IPS-NIHi7 (cell line): ENCODE data around the gene ZNG1B.
"Not testable (repeated sequence)": the region's sequence is repeated elsewhere in the genome, so short reads cannot be mapped to it uniquely, and the experiment has no call there.

Experiments used
- DNase-seq: peaks from one replicate; pipeline ENCODE4 v3.0.0; 2012; ENCODE audit warnings: mixed read lengths; ENCODE audit errors: extremely low spot score

Gene ZNG1B

GRCh38 chr2:113437508-113438465, at the start of gene ZNG1B:
Gene ZNG1B (plus strand): TSS chr2:113437691. CDS start chr2:113437869, 178 bp downstream.
- not testable (repeated sequence) for DNase-seq

DNA sequence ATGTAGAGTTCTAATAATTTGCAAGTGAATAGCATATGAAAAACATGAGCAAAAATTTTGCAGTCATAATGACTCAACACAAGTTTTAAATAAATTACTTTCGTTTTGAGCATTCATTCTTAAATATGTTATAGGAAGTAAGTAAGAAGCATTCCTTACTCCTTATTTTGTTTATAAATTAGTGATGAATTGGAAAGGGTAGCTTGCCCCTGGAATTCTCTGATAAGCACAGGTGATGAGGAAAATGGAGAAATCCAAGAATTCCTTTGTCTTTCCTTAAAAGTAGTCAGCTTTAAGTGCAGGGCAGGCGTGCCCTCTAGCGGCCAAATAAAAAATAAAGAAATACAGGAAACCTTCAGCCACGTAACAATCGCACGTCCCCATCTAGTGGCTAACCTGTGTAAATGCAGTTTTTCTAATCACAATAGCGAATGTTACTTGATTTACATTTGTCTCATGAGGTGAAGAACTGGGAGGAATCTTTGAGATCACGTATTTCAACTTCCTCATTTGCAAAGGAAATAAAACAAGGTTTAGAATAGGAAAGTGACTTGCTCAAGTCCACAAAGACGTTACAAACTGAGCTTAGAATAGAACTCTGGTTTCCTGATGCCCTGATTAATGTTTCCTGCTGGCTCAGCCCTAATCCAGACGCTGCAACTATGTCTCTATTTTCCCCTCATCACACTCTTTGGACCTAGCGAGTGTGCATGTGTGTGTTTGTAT, 47.2 kb upstream of the ZNG1B start:
- peak; percentile 57 for DNase-seq

DNA sequence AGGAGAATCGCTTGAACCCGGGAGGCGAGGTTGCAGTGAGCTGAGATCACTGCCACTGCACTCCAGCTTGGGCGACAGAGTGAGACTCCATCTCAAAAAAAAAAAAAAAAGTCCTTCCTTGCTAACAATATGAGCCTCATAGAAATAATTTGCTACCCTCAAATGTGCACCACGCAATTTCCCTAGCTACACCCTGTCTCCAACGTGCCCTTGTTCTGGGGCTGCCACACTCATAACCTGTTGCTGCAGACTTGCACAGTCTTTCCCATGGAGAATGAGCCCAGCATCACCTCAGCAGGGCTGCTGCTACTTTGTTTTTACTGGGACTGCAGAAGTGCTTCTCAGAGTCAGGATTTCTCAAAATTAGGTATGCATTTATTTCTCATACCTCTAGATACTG, 46.4 kb upstream of the ZNG1B start:
- DNase-seq: no peak

- peak; percentile 22 for DNase-seq
Measured at GRCh38 chr2:113406114-113406513, 31.4 kb upstream of the ZNG1B start.

DNA sequence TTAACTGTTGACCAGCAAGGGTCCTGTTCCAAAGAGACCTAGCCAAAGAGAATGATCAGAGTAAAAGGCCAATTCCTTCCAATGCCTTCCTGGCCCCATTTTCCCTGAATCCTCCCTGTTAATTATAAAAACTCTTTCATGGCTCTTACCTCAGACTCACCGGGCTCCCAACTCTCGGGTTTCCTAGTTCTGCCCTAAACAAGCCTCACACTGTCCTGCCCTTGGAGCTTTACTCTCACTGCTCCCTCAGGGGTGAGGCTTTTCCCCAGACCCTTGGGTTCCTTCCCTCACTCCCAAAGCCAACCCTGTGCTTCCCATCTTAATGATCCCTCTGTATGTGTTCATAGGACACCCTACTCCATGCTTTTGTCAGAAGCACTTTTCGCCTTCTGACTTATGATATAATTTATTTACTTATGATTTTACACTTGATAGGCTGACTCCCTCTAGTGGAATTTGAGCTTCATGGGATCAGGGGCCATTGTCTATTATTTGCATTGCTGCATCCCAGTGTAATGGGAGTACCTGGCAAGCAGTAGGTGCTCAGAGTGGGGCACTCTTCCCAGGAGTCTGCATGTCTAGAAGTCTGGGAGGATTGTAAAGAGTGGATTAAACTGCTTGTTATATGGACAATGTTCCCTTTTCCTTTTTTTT, 29.9 kb upstream of the ZNG1B start:
- peak; percentile 26 for DNase-seq

DNA sequence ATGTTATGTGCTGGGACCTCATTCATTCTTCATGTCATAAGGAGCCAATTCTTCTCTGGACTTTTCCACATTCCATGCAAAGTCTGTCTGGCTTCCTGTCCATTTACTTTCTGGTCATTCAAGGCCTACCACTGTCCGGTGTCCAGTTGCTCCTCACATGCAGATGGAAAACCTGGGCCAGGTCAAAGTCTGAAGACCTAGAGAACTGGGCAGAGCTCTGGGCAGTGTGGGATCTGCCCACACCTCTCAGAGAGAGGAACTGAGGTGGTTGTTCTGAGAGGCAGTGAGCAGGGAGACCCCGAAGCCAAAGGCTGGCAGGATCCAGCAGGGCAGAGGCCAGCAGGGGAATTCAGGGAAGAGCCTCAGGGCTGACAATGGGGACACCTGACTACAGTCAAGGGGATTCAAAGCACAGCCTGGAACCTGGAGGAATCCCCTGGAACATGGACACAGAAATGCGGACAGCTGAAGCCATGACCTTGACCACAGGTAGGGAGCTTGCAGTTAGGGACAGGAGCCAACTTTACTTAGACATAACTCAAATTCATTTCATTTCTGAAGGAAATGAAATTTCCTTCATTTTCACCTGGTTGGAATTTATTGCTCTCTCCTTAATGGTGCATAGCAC, 25.7 kb upstream of the ZNG1B start:
- DNase-seq: not testable (repeated sequence)

DNA sequence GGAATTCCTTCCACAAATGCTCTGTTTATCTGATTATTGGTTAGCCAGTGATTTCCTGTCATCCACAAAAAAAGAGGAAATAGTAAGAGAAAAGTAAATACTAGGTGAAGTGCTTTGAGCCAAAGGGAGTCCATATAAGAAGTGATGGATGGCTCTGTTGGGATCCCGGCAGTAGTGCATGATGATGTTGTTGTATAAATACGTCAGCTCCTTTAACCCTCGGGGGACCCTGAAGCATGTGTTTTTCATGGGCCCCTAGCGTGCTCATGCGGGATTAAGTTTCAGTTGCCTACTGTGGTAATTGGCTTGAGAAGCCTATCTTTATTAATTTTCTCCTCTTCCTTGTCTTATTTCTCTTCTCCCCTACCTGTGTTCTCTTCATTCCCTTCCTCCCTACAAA, 24.7 kb upstream of the ZNG1B start:
- not testable (repeated sequence) for DNase-seq

- DNase-seq: not testable (repeated sequence)
Measured at GRCh38 chr2:113431773-113432172, 5.7 kb upstream of the ZNG1B start.

- DNase-seq: not testable (repeated sequence)
Measured at GRCh38 chr2:113433468-113433867, 4.0 kb upstream of the ZNG1B start.

DNA sequence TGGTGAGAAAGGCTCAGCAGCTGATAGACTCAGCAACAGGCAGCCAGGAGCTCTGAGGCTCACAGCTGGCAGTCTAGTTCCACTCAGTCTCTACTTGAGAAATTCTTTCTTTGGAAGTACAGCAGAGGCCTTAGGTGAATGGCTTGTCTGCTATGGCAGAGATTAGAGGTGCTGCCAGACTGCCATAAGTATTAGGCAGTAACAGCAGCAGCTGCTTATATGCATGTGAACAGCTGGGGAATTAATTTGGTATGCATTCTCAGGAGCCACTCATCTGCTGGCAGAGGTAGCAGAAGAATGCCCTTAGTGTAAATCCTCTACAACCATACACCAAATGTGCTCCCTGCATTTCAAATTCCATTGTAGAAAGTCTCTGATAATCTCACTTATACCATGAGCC, 28.3 kb downstream of the ZNG1B start:
- not testable (repeated sequence) for DNase-seq

- DNase-seq: not testable (repeated sequence)
Measured at GRCh38 chr2:113476688-113477368, 39.3 kb downstream of the ZNG1B start.

GRCh38 chr2:113496527-113496926, 59.0 kb downstream of the ZNG1B start:
- DNase-seq: not testable (repeated sequence)

GRCh38 chr2:113498365-113498764, 60.9 kb downstream of the ZNG1B start, which contains the start of gene FOXD4L1:
Gene FOXD4L1 (plus strand): TSS chr2:113498665. CDS start chr2:113499257, 592 bp downstream.
- not testable (repeated sequence) for DNase-seq

DNA sequence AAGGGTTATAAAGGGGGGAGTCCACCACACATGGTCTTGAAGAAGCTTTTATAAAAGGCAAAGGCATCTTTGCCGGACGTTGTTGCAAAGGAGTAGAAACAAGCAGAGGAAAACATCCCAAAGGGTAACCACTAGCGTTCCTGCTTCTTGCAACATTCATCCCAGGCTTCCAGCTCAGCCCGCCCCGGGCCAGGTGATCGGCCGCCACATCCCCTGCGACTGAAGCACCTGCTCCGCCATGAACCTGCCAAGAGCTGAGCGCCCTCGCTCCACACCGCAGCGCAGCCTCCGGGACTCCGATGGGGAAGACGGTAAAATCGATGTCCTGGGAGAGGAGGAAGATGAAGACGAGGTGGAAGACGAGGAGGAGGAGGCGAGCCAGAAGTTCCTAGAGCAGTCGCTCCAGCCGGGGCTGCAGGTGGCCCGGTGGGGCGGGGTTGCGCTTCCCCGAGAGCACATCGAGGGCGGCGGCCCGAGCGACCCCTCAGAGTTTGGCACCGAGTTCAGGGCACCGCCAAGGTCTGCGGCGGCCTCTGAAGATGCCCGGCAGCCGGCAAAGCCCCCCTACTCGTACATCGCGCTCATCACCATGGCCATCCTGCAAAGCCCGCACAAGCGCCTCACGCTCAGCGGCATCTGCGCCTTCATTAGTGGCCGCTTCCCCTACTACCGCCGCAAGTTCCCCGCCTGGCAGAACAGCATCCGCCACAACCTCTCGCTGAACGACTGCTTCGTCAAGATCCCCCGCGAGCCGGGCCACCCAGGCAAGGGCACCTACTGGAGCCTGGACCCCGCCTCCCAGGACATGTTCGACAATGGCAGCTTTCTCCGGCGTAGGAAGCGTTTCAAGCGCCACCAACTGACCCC, 61.8 kb downstream of the ZNG1B start:
- not testable (repeated sequence) for DNase-seq

DNA sequence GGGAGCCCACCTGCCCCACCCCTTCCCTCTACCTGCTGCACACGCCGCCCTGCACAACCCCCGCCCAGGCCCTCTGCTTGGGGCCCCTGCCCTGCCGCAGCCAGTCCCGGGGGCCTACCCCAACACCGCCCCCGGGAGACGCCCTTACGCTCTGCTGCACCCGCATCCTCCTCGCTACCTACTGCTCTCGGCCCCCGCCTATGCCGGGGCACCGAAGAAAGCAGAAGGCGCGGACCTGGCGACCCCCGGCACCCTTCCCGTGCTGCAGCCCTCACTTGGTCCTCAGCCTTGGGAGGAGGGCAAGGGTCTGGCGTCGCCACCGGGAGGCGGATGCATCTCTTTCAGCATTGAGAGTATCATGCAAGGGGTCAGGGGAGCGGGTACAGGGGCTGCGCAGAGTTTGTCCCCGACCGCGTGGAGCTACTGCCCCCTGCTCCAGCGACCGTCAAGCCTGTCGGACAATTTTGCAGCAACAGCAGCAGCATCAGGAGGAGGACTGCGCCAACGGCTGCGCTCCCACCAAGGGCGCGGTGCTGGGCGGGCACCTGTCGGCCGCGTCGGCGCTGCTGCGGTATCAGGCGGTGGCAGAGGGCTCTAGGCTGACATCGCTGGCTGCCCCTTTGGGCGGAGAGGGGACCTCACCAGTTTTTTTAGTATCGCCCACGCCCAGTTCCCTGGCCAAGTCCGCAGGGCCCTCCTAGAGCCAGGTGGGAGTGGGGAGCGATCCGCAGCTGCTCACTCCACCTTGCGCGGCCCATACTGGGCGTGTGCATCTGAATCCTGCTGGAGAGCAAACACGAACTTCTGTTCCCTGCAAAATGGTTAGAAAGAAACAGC, 62.6 kb downstream of the ZNG1B start:
- not testable (repeated sequence) for DNase-seq

GRCh38 chr2:113500723-113501038, 63.2 kb downstream of the ZNG1B start:
- not testable (repeated sequence) for DNase-seq

DNA sequence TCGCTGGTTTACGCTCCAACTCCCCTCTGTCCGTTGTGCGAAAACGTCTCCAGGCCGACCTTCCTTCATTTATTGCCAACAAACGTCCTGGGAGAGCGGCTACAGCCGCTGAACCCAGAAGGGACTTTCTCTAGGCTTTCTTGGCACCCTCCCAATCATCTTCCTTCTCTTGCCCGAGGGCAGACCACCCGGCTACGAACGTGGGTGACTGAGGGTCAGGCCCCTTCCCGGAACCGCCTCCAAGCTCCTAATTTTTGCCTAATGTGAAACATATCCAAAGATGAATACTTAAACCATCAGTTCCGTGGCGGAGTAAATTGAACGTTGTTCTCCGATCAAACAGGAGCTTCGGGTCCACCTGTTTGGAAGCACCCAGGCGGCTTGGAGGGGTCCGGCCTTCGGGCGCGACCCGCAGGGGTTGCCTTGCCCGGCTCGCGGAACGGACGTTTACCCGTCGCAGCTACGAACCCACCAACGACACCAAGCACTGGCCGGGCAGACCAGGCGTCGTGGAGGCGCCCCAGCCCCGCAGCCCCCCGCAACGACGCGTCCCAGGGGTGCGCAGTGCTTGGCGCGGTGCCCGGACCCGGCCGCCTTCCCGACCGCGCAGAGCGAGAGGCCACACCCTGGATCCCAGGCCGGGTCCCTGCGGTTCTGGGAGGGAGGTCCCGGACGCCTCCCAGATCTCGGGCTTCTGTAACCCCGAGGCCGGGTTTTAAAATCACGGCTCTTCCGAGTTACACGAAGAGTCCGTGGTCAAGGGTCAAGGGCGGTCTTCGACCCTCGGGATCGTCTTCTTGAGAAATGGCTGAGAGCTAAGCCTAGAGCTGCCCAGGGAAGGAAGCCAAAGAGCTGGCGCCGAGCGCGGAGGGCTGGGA, 65.0 kb downstream of the ZNG1B start:
- not testable (repeated sequence) for DNase-seq
